Measurements from ENCODE around the gene SERPINA6.
"Not testable (repeated sequence)": the region's sequence is repeated elsewhere in the genome, so short reads cannot be mapped to it uniquely, and the experiment has no call there.

The SERPINA6 gene

GRCh38 chr14:94322648-94323570 is at the start of gene SERPINA6:
TSS of gene SERPINA6 (minus strand) at chr14:94323336. CDS start at chr14:94314648, 8,688 bp downstream.
- no peak for DNase-seq

GRCh38 chr14:94372021-94372605 is 49.0 kb upstream of the SERPINA6 start:
- no peak for DNase-seq

- DNase-seq, result no peak
Observed at GRCh38 chr14:94370524-94370910, 47.4 kb upstream of the SERPINA6 start.

GRCh38 chr14:94369766-94370523 is 46.8 kb upstream of the SERPINA6 start:
- DNase-seq, result not testable (repeated sequence)

- DNase-seq, result no peak
Observed at GRCh38 chr14:94368956-94369355, 45.8 kb upstream of the SERPINA6 start.

- no peak for DNase-seq
Observed at GRCh38 chr14:94368243-94368590, 45.1 kb upstream of the SERPINA6 start.

GRCh38 chr14:94367347-94368242 is 44.5 kb upstream of the SERPINA6 start:
- peak; percentile 90 for DNase-seq

- DNase-seq, result no peak
Observed at GRCh38 chr14:94366146-94366915, 43.2 kb upstream of the SERPINA6 start, which contains the start of gene SERPINA2. TSS of gene SERPINA2 (minus strand) at chr14:94366698.

GRCh38 chr14:94365624-94366023 is 42.5 kb upstream of the SERPINA6 start:
- DNase-seq, result no peak

GRCh38 chr14:94364964-94365363 is 41.8 kb upstream of the SERPINA6 start:
- no peak for DNase-seq

- DNase-seq, result no peak
Observed at GRCh38 chr14:94364037-94364436, 40.9 kb upstream of the SERPINA6 start.

GRCh38 chr14:94363151-94363624 is 40.1 kb upstream of the SERPINA6 start:
- no peak for DNase-seq

- no peak for DNase-seq
Observed at GRCh38 chr14:94362614-94363133, 39.5 kb upstream of the SERPINA6 start.

- no peak for DNase-seq
Observed at GRCh38 chr14:94361682-94362081, 38.5 kb upstream of the SERPINA6 start.

GRCh38 chr14:94360945-94361565 is 37.9 kb upstream of the SERPINA6 start:
- no peak for DNase-seq

- DNase-seq, result no peak
Observed at GRCh38 chr14:94357166-94357565, 34.0 kb upstream of the SERPINA6 start.

GRCh38 chr14:94356379-94357056 is 33.4 kb upstream of the SERPINA6 start:
- peak; percentile 25 for DNase-seq

- DNase-seq, result peak; percentile 58
Observed at GRCh38 chr14:94355191-94355794, 32.2 kb upstream of the SERPINA6 start.

GRCh38 chr14:94354638-94355185 is 31.6 kb upstream of the SERPINA6 start:
- no peak for DNase-seq
